Mesenchymal stem cell (in vitro differentiated cells and primary cell): Measurements from ENCODE around the gene MACROD2.

ENCODE experiments used
- DNase-seq: peaks from one replicate; pipeline ENCODE4 v3.0.0-alpha.2; 2013
- H2AFZ ChIP-seq: one replicate; pipeline ENCODE4 v1.6.1; 2013; ENCODE audit warnings: low read depth, mild to moderate bottlenecking, control low read depth, inconsistent platforms, low read length, moderate library complexity
- H2AK5ac ChIP-seq: 2 replicates; pipeline ENCODE4 v1.6.1; 2013; ENCODE audit warnings: low read length, moderate library complexity, mild to moderate bottlenecking, inconsistent platforms; ENCODE audit not compliant: severe bottlenecking
- H2BK120ac ChIP-seq: one replicate; pipeline ENCODE4 v1.6.1; 2013; ENCODE audit warnings: low read depth, mild to moderate bottlenecking, inconsistent platforms, low read length, moderate library complexity
- H2BK12ac ChIP-seq, 2 experiments: one replicate each; pipeline ENCODE4 v1.6.1; 2013; ENCODE audit warnings: inconsistent platforms in 2 of 2, low read length in 2 of 2, mild to moderate bottlenecking in 2 of 2, moderate library complexity in 2 of 2, control low read depth in 1 of 2
- H2BK15ac ChIP-seq: one replicate; pipeline ENCODE4 v1.6.1; 2013; ENCODE audit warnings: mild to moderate bottlenecking, low read depth, inconsistent platforms; ENCODE audit not compliant: poor library complexity, severe bottlenecking
- H2BK5ac ChIP-seq: 2 replicates; pipeline ENCODE4 v1.6.1; 2013; ENCODE audit warnings: low read depth, mild to moderate bottlenecking, low read length, control low read depth, inconsistent platforms; ENCODE audit not compliant: poor library complexity, severe bottlenecking
- H3K14ac ChIP-seq, 2 experiments: one replicate each; pipeline ENCODE4 v1.6.1; 2013; ENCODE audit warnings: inconsistent platforms in 2 of 2, low read length in 2 of 2, control low read depth in 1 of 2, mild to moderate bottlenecking in 1 of 2, moderate library complexity in 1 of 2
- H3K18ac ChIP-seq, 2 experiments: one replicate each; pipeline ENCODE4 v1.6.1; 2013; ENCODE audit warnings: inconsistent platforms in 2 of 2, low read length in 2 of 2, control low read depth in 1 of 2, low read depth in 1 of 2, mild to moderate bottlenecking in 1 of 2
- H3K23ac ChIP-seq, 2 experiments: one replicate each; pipeline ENCODE4 v1.6.1; 2013; ENCODE audit warnings: inconsistent platforms in 2 of 2, low read length in 2 of 2, mild to moderate bottlenecking in 2 of 2, moderate library complexity in 2 of 2, control low read depth in 1 of 2
- H3K27ac ChIP-seq: 2 replicates; pipeline ENCODE4 v1.5.1; 2013; ENCODE audit warnings: mild to moderate bottlenecking, moderate library complexity, low read length, control low read depth, inconsistent platforms; ENCODE audit not compliant: poor library complexity, severe bottlenecking
- H3K27me3 ChIP-seq, 2 experiments: 2 replicates each; pipeline versions ENCODE4 v1.6.1 to v1.7.0; 2013; ENCODE audit warnings: low read length in 2 of 2, mild to moderate bottlenecking in 2 of 2, moderate library complexity in 2 of 2, control low read depth in 1 of 2, inconsistent platforms in 1 of 2; ENCODE audit not compliant: control insufficient read depth in 1 of 2, insufficient read depth in 1 of 2
- H3K36me3 ChIP-seq, 2 experiments: 2 replicates each; pipeline versions ENCODE4 v1.6.1 to v1.7.0; 2013; ENCODE audit warnings: low read length in 2 of 2, control low read depth in 1 of 2, inconsistent platforms in 1 of 2, low read depth in 1 of 2, mild to moderate bottlenecking in 1 of 2; ENCODE audit not compliant: insufficient read depth in 2 of 2, control insufficient read depth in 1 of 2
- H3K4ac ChIP-seq, 2 experiments: one replicate each; pipeline ENCODE4 v1.6.1; 2013; ENCODE audit warnings: inconsistent platforms in 2 of 2, low read length in 2 of 2, mild to moderate bottlenecking in 2 of 2, moderate library complexity in 2 of 2, control low read depth in 1 of 2, low read depth in 1 of 2
- H3K4me1 ChIP-seq: 2 replicates; pipeline ENCODE4 v1.6.1; 2013; ENCODE audit warnings: low read depth, low read length, control low read depth; ENCODE audit not compliant: control insufficient read depth, insufficient read depth
- H3K4me2 ChIP-seq: 2 replicates; pipeline ENCODE4 v1.6.1; 2013; ENCODE audit warnings: low read length, mild to moderate bottlenecking, inconsistent platforms; ENCODE audit not compliant: poor library complexity, severe bottlenecking
- H3K4me3 ChIP-seq, 2 experiments: 2 replicates each; pipeline versions ENCODE4 v1.5.1 to v1.7.0; 2013; ENCODE audit warnings: low read length in 2 of 2, mild to moderate bottlenecking in 2 of 2, control low read depth in 1 of 2, low read depth in 1 of 2; ENCODE audit not compliant: insufficient read depth in 1 of 2
- H3K79me1 ChIP-seq: replicated peaks from 2 replicates; pipeline ENCODE4 v1.6.1; 2013; ENCODE audit warnings: mild to moderate bottlenecking, control low read depth, low read length, inconsistent platforms; ENCODE audit not compliant: poor library complexity, severe bottlenecking
- H3K9ac ChIP-seq: 2 replicates; pipeline ENCODE4 v1.7.0; 2013; ENCODE audit warnings: mild to moderate bottlenecking, low read length, moderate library complexity
- H3K9me3 ChIP-seq: 2 replicates; pipeline ENCODE4 v1.7.0; 2013; ENCODE audit warnings: mild to moderate bottlenecking, low read length; ENCODE audit not compliant: control insufficient read depth
- H4K8ac ChIP-seq: one replicate; pipeline ENCODE4 v1.6.1; 2013; ENCODE audit warnings: inconsistent platforms, mild to moderate bottlenecking, low read length, moderate library complexity
- H4K91ac ChIP-seq: one replicate; pipeline ENCODE4 v1.6.1; 2013; ENCODE audit warnings: mild to moderate bottlenecking, low read length, inconsistent platforms
- WGBS: methylation state at CpG from one replicate; pipeline ENCODE4 v1.1.7; 2013; ENCODE audit warnings: mixed read lengths; 5-methylcytosine and 5-hydroxymethylcytosine counted together

MACROD2 gene

GRCh38 chr20:15842872-15843271 is 1847.6 kb downstream of the MACROD2 start:
- Histone ChIP-seq H3K18ac (no peak overlapping the region), H4K91ac (no peak overlapping the region), H3K79me1 (no peaks in the 10 kb centered on the region), H3K4me1 (no peaks in the 10 kb centered on the region), H3K9me3 (no peaks in the 10 kb centered on the region), H3K9ac (no peak overlapping the region), H4K8ac (no peak overlapping the region), H3K4ac (no peak overlapping the region), H2BK120ac (no peak overlapping the region), H3K27me3 (no peaks in the 10 kb centered on the region), H2BK15ac (no peak overlapping the region), H3K14ac (no peak overlapping the region), H3K4me3 (no peak overlapping the region), H2AK5ac (no peak overlapping the region), H2BK5ac (no peak overlapping the region), H3K36me3 (no peaks in the 10 kb centered on the region), H3K27ac (no peak overlapping the region), H2AFZ (no peak overlapping the region), H3K4me2 (no peak overlapping the region), H2BK12ac (no peak overlapping the region), H3K23ac (no peak overlapping the region)
- DNase-seq, result no peak
- WGBS, result no CpG with 5 or more reads among the region's 1 CpG

- no peak overlapping the region for H2BK120ac ChIP-seq
- whole genome bisulfite sequencing, result 40% methylated on average over 1 of the region's 1 CpG
- no peak overlapping the region for H2BK15ac ChIP-seq
- no peak overlapping the region for H3K4ac ChIP-seq
- no peaks in the 10 kb centered on the region for H3K9me3 ChIP-seq
- no peak overlapping the region for H3K4me3 ChIP-seq
- no peak overlapping the region for H4K8ac ChIP-seq
- no peak overlapping the region for H2AFZ ChIP-seq
- no peak overlapping the region for H3K18ac ChIP-seq
- H2BK5ac ChIP-seq, result no peak overlapping the region
- H2AK5ac ChIP-seq, result no peak overlapping the region
- no peak overlapping the region for H4K91ac ChIP-seq
- no peak overlapping the region for H3K27ac ChIP-seq
- no peaks in the 10 kb centered on the region for H3K4me1 ChIP-seq
- H3K23ac ChIP-seq, result no peak overlapping the region
- H3K4me2 ChIP-seq, result no peak overlapping the region
- no peak overlapping the region for H2BK12ac ChIP-seq
- H3K9ac ChIP-seq, result no peak overlapping the region
- no peak for DNase-seq
- no peaks in the 10 kb centered on the region for H3K79me1 ChIP-seq
- H3K27me3 ChIP-seq, result no peaks in the 10 kb centered on the region
- H3K36me3 ChIP-seq, result no peaks in the 10 kb centered on the region
- no peak overlapping the region for H3K14ac ChIP-seq
Observed at GRCh38 chr20:15843777-15844176, 1848.5 kb downstream of the MACROD2 start.

GRCh38 chr20:15847196-15847784 is 1852.0 kb downstream of the MACROD2 start:
- Histone ChIP-seq H3K27ac (no peak overlapping the region), H3K4me2 (no peak overlapping the region), H3K4me1 (no peaks in the 10 kb centered on the region), H3K36me3 (no peaks in the 10 kb centered on the region), H3K27me3 (no peaks in the 10 kb centered on the region), H3K4ac (no peak overlapping the region), H3K9me3 (peaks cover 5% of the 10 kb centered on the region), H3K79me1 (no peaks in the 10 kb centered on the region), H3K14ac (no peak overlapping the region), H3K18ac (no peak overlapping the region), H2BK120ac (no peak overlapping the region), H2BK5ac (no peak overlapping the region), H2BK12ac (no peak overlapping the region), H4K8ac (no peak overlapping the region), H3K4me3 (no peak overlapping the region), H3K9ac (no peak overlapping the region), H3K23ac (no peak overlapping the region), H2BK15ac (no peak overlapping the region), H2AK5ac (no peak overlapping the region), H2AFZ (no peak overlapping the region), H4K91ac (no peak overlapping the region)
- WGBS, result 77% methylated on average over 6 of the region's 8 CpGs
- no peak for DNase-seq

GRCh38 chr20:15848126-15848525 is 1852.8 kb downstream of the MACROD2 start:
- H4K8ac ChIP-seq, result no peak overlapping the region
- H3K9ac ChIP-seq, result no peak overlapping the region
- peaks cover 5% of the 10 kb centered on the region for H3K9me3 ChIP-seq
- WGBS, result 94% methylated on average over 2 of the region's 3 CpGs
- no peak for DNase-seq
- no peak overlapping the region for H2BK12ac ChIP-seq
- H3K27ac ChIP-seq, result no peak overlapping the region
- no peaks in the 10 kb centered on the region for H3K27me3 ChIP-seq
- H2AK5ac ChIP-seq, result no peak overlapping the region
- H3K4me3 ChIP-seq, result no peak overlapping the region
- H3K4me1 ChIP-seq, result no peaks in the 10 kb centered on the region
- H2BK15ac ChIP-seq, result no peak overlapping the region
- H3K4me2 ChIP-seq, result no peak overlapping the region
- no peak overlapping the region for H2BK5ac ChIP-seq
- no peaks in the 10 kb centered on the region for H3K79me1 ChIP-seq
- no peaks in the 10 kb centered on the region for H3K36me3 ChIP-seq
- H4K91ac ChIP-seq, result no peak overlapping the region
- no peak overlapping the region for H3K18ac ChIP-seq
- no peak overlapping the region for H2BK120ac ChIP-seq
- no peak overlapping the region for H3K14ac ChIP-seq
- H3K23ac ChIP-seq, result no peak overlapping the region
- no peak overlapping the region for H3K4ac ChIP-seq
- no peak overlapping the region for H2AFZ ChIP-seq
